Loucy (cell line): Measurements from ENCODE around the gene CCL7.

Source experiments
- CTCF ChIP-seq: fragments of 200-600 bp; sonication (generic); conservative IDR thresholded peaks from 2 replicates; pipeline ENCODE4 v1.5.1; 2014; ENCODE audit warnings: mild to moderate bottlenecking, antibody characterized with exemption, low read length
- EZH2phosphoT487 ChIP-seq: fragments of 200-600 bp; IDR thresholded peaks from 2 replicates; pipeline ENCODE4 v1.6.1; 2018; ENCODE audit warnings: antibody characterized with exemption, mild to moderate bottlenecking, moderate library complexity, borderline replicate concordance

GRCh38 chr17:34252095-34252443 lies 18.0 kb upstream of the CCL7 start:
- TF ChIP-seq CTCF, result no peak
- TF ChIP-seq EZH2phosphoT487, result no peak
